T-helper 1 cell treated with Interleukin-12 subunit alpha and Interleukin-12 subunit beta and Interleukin-4 antibody, amounts not matched to agents 30 μg/mL and 1 μg/mL, for 36 hours (primary cell): ENCODE measurements around the gene DIAPH3.
"Not testable (repeated sequence)": the region's sequence is repeated elsewhere in the genome, so short reads cannot be mapped to it uniquely, and the experiment has no call there.

Experiments
- H3K27ac Mint-ChIP-seq: one replicate; pipeline ENCODE4 v1.8.0; 2021; ENCODE audit warnings: mild to moderate bottlenecking, mixed read lengths
- H3K27me3 Mint-ChIP-seq: one replicate; pipeline ENCODE4 v1.8.0; 2021; ENCODE audit warnings: low read depth, mixed read lengths
- H3K36me3 Mint-ChIP-seq: one replicate; pipeline ENCODE4 v1.8.0; 2021; ENCODE audit warnings: low read depth, mixed read lengths
- H3K4me1 Mint-ChIP-seq: one replicate; pipeline ENCODE4 v1.8.0; 2021; ENCODE audit warnings: low read depth, mixed read lengths
- H3K4me3 Mint-ChIP-seq: one replicate; pipeline ENCODE4 v1.8.0; 2021; ENCODE audit warnings: mild to moderate bottlenecking, moderate library complexity, mixed read lengths
- H3K9me3 Mint-ChIP-seq: one replicate; pipeline ENCODE4 v1.8.0; 2021; ENCODE audit warnings: mixed read lengths

The DIAPH3 gene

GRCh38 chr13:60163478-60164233, at the start of gene DIAPH3:
DIAPH3 (minus strand) TSS chr13:60163928; CDS start chr13:60163766, 162 bp downstream.
- H3K27me3 Mint-ChIP-seq = no peaks in the 10 kb centered on the region
- no peaks in the 10 kb centered on the region for H3K9me3 Mint-ChIP-seq
- peak within 1 kb of the TSS; percentile 89 for H3K27ac Mint-ChIP-seq
- peak within 1 kb of the TSS; percentile 91 for H3K4me3 Mint-ChIP-seq
- peaks cover 33% of the 10 kb centered on the region for H3K4me1 Mint-ChIP-seq
- H3K36me3 Mint-ChIP-seq = peaks cover 3% of the 10 kb centered on the region

- no peak overlapping the region for H3K4me3 Mint-ChIP-seq
- H3K9me3 Mint-ChIP-seq = no peaks in the 10 kb centered on the region
- peaks cover 7% of the 10 kb centered on the region for H3K27me3 Mint-ChIP-seq
- H3K4me1 Mint-ChIP-seq = no peaks in the 10 kb centered on the region
- no peak overlapping the region for H3K27ac Mint-ChIP-seq
- no peaks in the 10 kb centered on the region for H3K36me3 Mint-ChIP-seq
These were observed 49.6 kb upstream of the DIAPH3 start for GRCh38 chr13:60213236-60213744.

GRCh38 chr13:60211548-60211947, 47.8 kb upstream of the DIAPH3 start:
- Mint-ChIP-seq H3K27ac (no peak overlapping the region), H3K36me3 (no peaks in the 10 kb centered on the region), H3K4me1 (no peaks in the 10 kb centered on the region), H3K27me3 (peaks cover 2% of the 10 kb centered on the region), H3K4me3 (no peak overlapping the region), H3K9me3 (no peaks in the 10 kb centered on the region)

- no peak overlapping the region for H3K27ac Mint-ChIP-seq
- no peaks in the 10 kb centered on the region for H3K36me3 Mint-ChIP-seq
- no peaks in the 10 kb centered on the region for H3K4me1 Mint-ChIP-seq
- no peaks in the 10 kb centered on the region for H3K27me3 Mint-ChIP-seq
- no peak overlapping the region for H3K4me3 Mint-ChIP-seq
- H3K9me3 Mint-ChIP-seq = no peaks in the 10 kb centered on the region
These were observed 47.0 kb upstream of the DIAPH3 start for GRCh38 chr13:60210510-60211330.

GRCh38 chr13:60205499-60205898, 41.8 kb upstream of the DIAPH3 start:
- not testable (repeated sequence) for H3K27ac Mint-ChIP-seq, H3K4me1 Mint-ChIP-seq, H3K27me3 Mint-ChIP-seq, H3K4me3 Mint-ChIP-seq, H3K36me3 Mint-ChIP-seq, H3K9me3 Mint-ChIP-seq

- no peaks in the 10 kb centered on the region for H3K36me3 Mint-ChIP-seq
- H3K9me3 Mint-ChIP-seq = no peaks in the 10 kb centered on the region
- H3K27ac Mint-ChIP-seq = no peak overlapping the region
- no peaks in the 10 kb centered on the region for H3K27me3 Mint-ChIP-seq
- no peak overlapping the region for H3K4me3 Mint-ChIP-seq
- no peaks in the 10 kb centered on the region for H3K4me1 Mint-ChIP-seq
These were observed 37.6 kb upstream of the DIAPH3 start for GRCh38 chr13:60201286-60201685.

- H3K9me3 Mint-ChIP-seq, H3K27ac Mint-ChIP-seq, H3K4me3 Mint-ChIP-seq, H3K27me3 Mint-ChIP-seq, H3K4me1 Mint-ChIP-seq, H3K36me3 Mint-ChIP-seq: not testable (repeated sequence)
These were observed 32.2 kb upstream of the DIAPH3 start for GRCh38 chr13:60195893-60196292.

- no peaks in the 10 kb centered on the region for H3K9me3 Mint-ChIP-seq
- no peak overlapping the region for H3K27ac Mint-ChIP-seq
- H3K36me3 Mint-ChIP-seq = no peaks in the 10 kb centered on the region
- H3K27me3 Mint-ChIP-seq = peaks cover 5% of the 10 kb centered on the region
- H3K4me1 Mint-ChIP-seq = no peaks in the 10 kb centered on the region
- no peak overlapping the region for H3K4me3 Mint-ChIP-seq
These were observed 19.2 kb upstream of the DIAPH3 start for GRCh38 chr13:60182907-60183306.

GRCh38 chr13:60178327-60178726, 14.6 kb upstream of the DIAPH3 start:
- H3K4me1 Mint-ChIP-seq = no peaks in the 10 kb centered on the region
- H3K36me3 Mint-ChIP-seq = no peaks in the 10 kb centered on the region
- H3K27me3 Mint-ChIP-seq = peaks cover 9% of the 10 kb centered on the region
- H3K27ac Mint-ChIP-seq = no peak overlapping the region
- no peaks in the 10 kb centered on the region for H3K9me3 Mint-ChIP-seq
- no peak overlapping the region for H3K4me3 Mint-ChIP-seq

GRCh38 chr13:60175571-60175970, 11.8 kb upstream of the DIAPH3 start:
- Mint-ChIP-seq H3K27ac (no peak overlapping the region), H3K27me3 (peaks cover 8% of the 10 kb centered on the region), H3K4me1 (no peaks in the 10 kb centered on the region), H3K4me3 (no peak overlapping the region), H3K36me3 (no peaks in the 10 kb centered on the region), H3K9me3 (no peaks in the 10 kb centered on the region)

- Mint-ChIP-seq H3K27me3 (peaks cover 11% of the 10 kb centered on the region), H3K4me3 (no peak overlapping the region), H3K4me1 (no peaks in the 10 kb centered on the region), H3K36me3 (no peaks in the 10 kb centered on the region), H3K9me3 (no peaks in the 10 kb centered on the region), H3K27ac (no peak overlapping the region)
These were observed 10.4 kb upstream of the DIAPH3 start for GRCh38 chr13:60174113-60174512.

- H3K36me3 Mint-ChIP-seq = no peaks in the 10 kb centered on the region
- no peaks in the 10 kb centered on the region for H3K9me3 Mint-ChIP-seq
- no peaks in the 10 kb centered on the region for H3K4me1 Mint-ChIP-seq
- no peak overlapping the region for H3K27ac Mint-ChIP-seq
- peaks cover 11% of the 10 kb centered on the region for H3K27me3 Mint-ChIP-seq
- no peak overlapping the region for H3K4me3 Mint-ChIP-seq
These were observed 8.4 kb upstream of the DIAPH3 start for GRCh38 chr13:60172111-60172510.

GRCh38 chr13:60170414-60170813, 6.7 kb upstream of the DIAPH3 start:
- Mint-ChIP-seq H3K4me1 (peaks cover under 1% of the 10 kb centered on the region), H3K36me3 (no peaks in the 10 kb centered on the region), H3K4me3 (no peak overlapping the region), H3K27ac (no peak overlapping the region), H3K27me3 (peaks cover 11% of the 10 kb centered on the region), H3K9me3 (no peaks in the 10 kb centered on the region)

- no peak overlapping the region for H3K27ac Mint-ChIP-seq
- H3K4me1 Mint-ChIP-seq = peaks cover 9% of the 10 kb centered on the region
- no peak overlapping the region for H3K4me3 Mint-ChIP-seq
These were observed 5.7 kb upstream of the DIAPH3 start for GRCh38 chr13:60169239-60170031.

More at GRCh38 chr13:60169239-60170031, 5.7 kb upstream of the DIAPH3 start:
- Mint-ChIP-seq H3K9me3 (no peaks in the 10 kb centered on the region), H3K27me3 (peaks cover 11% of the 10 kb centered on the region), H3K36me3 (no peaks in the 10 kb centered on the region)
